ENCODE measurements around the gene DNAH1. TPM values are rescaled to one million over a fixed set of nuclear protein-coding genes. Genes with fewer than 3 reads are reported as not detected.
A peak's percentile ranks its signal among the peaks of the same experiment; 100 is the strongest.

DNAH1 gene
- total and polyA plus RNA-seq, 2 of the 13 experiments (the other 11 are each of a cell fraction or from before 2014, with no cell fraction given) = 0.64 to 3.5 TPM

DNA sequence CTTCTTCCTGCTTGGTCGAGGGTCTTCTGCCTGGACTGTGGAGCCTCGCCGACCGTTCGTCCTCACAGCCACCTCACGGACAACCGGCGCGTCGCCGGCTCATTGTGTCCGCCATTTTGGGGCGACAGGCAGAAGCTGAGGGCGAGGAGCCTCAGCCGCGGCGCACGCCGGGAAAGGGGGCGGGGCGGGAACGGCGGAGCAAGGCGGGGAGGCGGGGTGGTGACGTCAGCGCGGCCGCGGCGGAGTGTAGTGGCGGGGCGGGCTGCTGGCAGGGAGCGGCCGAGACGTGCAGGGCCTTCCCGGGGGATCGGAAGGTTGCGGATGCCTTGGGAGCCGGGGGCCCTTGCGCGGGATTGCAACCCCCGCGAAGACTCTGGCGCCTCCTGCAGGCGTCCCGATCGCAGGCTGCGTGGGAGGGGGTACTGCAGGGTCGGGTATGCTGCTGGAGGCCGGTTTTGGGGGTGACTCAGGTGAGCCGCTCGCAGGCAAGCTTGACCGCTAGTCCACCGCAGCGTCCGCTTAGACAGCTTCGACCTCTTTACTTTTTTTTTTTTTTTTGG, 37.5 kb upstream of the DNAH1 start, which contains the start of gene WDR82 (continued):
- no peak for TF ChIP-seq ARID2 (CRISPR knock-in tag; IDR thresholded peaks at IDR 0.05; ENCODE audit: borderline replicate concordance)
- TF ChIP-seq BCL6 (CRISPR knock-in tag; IDR thresholded peaks at IDR 0.05) = 0 out of 2 replicates have a peak, but pooled peaks have one; percentile 30
- TF ChIP-seq ZNF790 (CRISPR knock-in tag; IDR thresholded peaks at IDR 0.05; ENCODE audit: borderline replicate concordance) = no peak
- TF ChIP-seq, protein P1, sequence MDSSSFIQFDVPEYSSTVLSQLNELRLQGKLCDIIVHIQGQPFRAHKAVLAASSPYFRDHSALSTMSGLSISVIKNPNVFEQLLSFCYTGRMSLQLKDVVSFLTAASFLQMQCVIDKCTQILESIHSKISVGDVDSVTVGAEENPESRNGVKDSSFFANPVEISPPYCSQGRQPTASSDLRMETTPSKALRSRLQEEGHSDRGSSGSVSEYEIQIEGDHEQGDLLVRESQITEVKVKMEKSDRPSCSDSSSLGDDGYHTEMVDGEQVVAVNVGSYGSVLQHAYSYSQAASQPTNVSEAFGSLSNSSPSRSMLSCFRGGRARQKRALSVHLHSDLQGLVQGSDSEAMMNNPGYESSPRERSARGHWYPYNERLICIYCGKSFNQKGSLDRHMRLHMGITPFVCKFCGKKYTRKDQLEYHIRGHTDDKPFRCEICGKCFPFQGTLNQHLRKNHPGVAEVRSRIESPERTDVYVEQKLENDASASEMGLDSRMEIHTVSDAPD (CRISPR knock-in tag; IDR thresholded peaks at IDR 0.05) = 0 out of 2 replicates have a peak, but pooled peaks have one; percentile 13
- 0 out of 2 replicates have a peak, but pooled peaks have one; percentile 67 for TF ChIP-seq ZSCAN20 (CRISPR knock-in tag; IDR thresholded peaks at IDR 0.05; ENCODE audit: borderline replicate concordance)
- peak; percentile 78; the same call in 1 of the 2 replicates for TF ChIP-seq BRCA1 (CRISPR knock-in tag; IDR thresholded peaks at IDR 0.05)
- TF ChIP-seq, protein P2, sequence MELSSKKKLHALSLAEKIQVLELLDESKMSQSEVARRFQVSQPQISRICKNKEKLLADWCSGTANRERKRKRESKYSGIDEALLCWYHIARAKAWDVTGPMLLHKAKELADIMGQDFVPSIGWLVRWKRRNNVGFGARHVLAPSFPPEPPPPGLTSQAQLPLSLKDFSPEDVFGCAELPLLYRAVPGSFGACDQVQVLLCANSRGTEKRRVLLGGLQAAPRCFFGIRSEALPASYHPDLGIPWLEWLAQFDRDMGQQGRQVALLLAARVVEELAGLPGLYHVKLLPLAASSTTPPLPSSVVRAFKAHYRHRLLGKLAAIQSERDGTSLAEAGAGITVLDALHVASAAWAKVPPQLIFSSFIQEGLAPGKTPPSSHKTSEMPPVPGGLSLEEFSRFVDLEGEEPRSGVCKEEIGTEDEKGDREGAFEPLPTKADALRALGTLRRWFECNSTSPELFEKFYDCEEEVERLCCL (CRISPR knock-in tag; IDR thresholded peaks at IDR 0.05; ENCODE audit: borderline replicate concordance) = no peak
- TF ChIP-seq HNRNPLL (IDR thresholded peaks at IDR 0.05; ENCODE audit: low read depth, low read length, poor library complexity, severe bottlenecking) = peak; percentile 11
- TF ChIP-seq, protein P3, sequence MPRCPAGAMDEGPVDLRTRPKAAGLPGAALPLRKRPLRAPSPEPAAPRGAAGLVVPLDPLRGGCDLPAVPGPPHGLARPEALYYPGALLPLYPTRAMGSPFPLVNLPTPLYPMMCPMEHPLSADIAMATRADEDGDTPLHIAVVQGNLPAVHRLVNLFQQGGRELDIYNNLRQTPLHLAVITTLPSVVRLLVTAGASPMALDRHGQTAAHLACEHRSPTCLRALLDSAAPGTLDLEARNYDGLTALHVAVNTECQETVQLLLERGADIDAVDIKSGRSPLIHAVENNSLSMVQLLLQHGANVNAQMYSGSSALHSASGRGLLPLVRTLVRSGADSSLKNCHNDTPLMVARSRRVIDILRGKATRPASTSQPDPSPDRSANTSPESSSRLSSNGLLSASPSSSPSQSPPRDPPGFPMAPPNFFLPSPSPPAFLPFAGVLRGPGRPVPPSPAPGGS (CRISPR knock-in tag; IDR thresholded peaks at IDR 0.05) = 0 out of 2 replicates have a peak, but pooled peaks have one; percentile 66
- TF ChIP-seq, protein P4, sequence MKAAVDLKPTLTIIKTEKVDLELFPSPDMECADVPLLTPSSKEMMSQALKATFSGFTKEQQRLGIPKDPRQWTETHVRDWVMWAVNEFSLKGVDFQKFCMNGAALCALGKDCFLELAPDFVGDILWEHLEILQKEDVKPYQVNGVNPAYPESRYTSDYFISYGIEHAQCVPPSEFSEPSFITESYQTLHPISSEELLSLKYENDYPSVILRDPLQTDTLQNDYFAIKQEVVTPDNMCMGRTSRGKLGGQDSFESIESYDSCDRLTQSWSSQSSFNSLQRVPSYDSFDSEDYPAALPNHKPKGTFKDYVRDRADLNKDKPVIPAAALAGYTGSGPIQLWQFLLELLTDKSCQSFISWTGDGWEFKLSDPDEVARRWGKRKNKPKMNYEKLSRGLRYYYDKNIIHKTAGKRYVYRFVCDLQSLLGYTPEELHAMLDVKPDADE (CRISPR knock-in tag; IDR thresholded peaks at IDR 0.05) = no peak
- TF ChIP-seq TEAD2 (CRISPR knock-in tag; IDR thresholded peaks at IDR 0.05) = no peak
- TF ChIP-seq, protein P5, sequence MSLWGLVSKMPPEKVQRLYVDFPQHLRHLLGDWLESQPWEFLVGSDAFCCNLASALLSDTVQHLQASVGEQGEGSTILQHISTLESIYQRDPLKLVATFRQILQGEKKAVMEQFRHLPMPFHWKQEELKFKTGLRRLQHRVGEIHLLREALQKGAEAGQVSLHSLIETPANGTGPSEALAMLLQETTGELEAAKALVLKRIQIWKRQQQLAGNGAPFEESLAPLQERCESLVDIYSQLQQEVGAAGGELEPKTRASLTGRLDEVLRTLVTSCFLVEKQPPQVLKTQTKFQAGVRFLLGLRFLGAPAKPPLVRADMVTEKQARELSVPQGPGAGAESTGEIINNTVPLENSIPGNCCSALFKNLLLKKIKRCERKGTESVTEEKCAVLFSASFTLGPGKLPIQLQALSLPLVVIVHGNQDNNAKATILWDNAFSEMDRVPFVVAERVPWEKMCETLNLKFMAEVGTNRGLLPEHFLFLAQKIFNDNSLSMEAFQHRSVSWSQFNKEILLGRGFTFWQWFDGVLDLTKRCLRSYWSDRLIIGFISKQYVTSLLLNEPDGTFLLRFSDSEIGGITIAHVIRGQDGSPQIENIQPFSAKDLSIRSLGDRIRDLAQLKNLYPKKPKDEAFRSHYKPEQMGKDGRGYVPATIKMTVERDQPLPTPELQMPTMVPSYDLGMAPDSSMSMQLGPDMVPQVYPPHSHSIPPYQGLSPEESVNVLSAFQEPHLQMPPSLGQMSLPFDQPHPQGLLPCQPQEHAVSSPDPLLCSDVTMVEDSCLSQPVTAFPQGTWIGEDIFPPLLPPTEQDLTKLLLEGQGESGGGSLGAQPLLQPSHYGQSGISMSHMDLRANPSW (CRISPR knock-in tag; IDR thresholded peaks at IDR 0.05; ENCODE audit: borderline replicate concordance) = no peak
- peak; percentile 69 for TF ChIP-seq YEATS2 (CRISPR knock-in tag; IDR thresholded peaks at IDR 0.05; ENCODE audit: borderline replicate concordance)
- no peak for TF ChIP-seq NONO (IDR thresholded peaks at IDR 0.05)
- peak; percentile 89 for TF ChIP-seq NONO (CRISPR knock-in tag; conservative IDR thresholded peaks at IDR 0.05)
- TF ChIP-seq ZNF205 (CRISPR knock-in tag; IDR thresholded peaks at IDR 0.05) = no peak; the same call in 1 of the 2 replicates
- 0 out of 2 replicates have a peak, but pooled peaks have one; percentile 28 for TF ChIP-seq HOXA5 (CRISPR knock-in tag; IDR thresholded peaks at IDR 0.05)
- no peak for TF ChIP-seq ZFP36 (IDR thresholded peaks at IDR 0.05; ENCODE audit: borderline replicate concordance, low read depth, low read length, partially characterized antibody)
- TF ChIP-seq, protein P6, sequence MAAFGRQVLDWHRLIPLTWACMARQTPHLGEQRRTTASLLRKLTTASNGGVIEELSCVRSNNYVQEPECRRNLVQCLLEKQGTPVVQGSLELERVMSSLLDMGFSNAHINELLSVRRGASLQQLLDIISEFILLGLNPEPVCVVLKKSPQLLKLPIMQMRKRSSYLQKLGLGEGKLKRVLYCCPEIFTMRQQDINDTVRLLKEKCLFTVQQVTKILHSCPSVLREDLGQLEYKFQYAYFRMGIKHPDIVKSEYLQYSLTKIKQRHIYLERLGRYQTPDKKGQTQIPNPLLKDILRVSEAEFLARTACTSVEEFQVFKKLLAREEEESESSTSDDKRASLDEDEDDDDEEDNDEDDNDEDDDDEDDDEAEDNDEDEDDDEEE (CRISPR knock-in tag; IDR thresholded peaks at IDR 0.05) = no peak
- peak; percentile 76; the same call in 1 of the 2 replicates for TF ChIP-seq CCDC6 (CRISPR knock-in tag; IDR thresholded peaks at IDR 0.05)
